ENCODE data around the gene KCNQ1. TPM values are rescaled to one million over a fixed set of nuclear protein-coding genes. Genes with fewer than 3 reads are reported as not detected.

KCNQ1 gene
- total RNA-seq, 1 experiment from 2014 or later: 10.7 TPM

DNA sequence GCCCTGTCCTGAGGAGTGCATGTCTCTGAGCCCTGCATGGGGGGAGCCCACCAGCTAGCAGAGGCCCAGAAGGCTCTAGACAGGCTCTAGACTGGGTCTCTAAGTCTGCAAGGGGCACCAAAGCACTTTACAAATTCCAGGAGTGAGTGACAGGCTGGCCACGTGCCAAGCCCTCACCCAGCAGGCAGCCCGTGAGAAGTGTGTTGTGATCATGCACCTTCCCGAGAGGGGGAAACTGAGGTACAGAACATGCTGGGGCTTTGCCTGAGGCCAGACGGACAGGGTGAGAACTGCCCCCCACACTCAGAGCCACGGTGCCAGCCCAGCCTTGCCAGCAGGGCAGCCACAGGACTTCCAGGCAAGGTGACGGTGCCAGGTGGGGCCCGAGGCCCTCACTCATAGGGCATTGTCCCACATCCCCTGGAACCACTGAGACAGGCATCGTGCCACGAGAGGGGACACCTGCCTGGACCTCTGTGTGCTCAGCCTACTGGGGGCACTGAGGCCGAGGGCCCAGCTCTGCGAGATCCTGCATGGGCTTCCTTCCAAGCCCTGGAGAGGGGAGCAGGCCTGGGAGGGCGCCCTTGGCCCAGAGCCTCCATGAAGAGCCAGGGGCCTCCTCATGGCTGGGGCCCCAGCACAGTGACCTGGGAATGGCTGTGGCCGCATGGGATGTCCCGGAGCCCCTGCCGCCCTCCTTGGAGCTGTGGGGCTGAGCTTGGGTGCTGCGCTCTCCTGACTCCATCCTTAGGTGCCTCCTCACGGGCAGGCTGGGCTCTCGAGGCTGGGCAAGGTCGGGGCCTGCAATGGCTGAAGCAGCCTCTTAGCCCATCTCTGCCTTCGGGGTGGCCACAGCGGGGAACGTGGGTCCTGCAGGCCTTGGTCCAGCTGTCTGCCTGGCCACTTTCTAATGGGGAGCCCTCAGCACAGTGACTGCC lies 133.5 kb downstream of the KCNQ1 start:
- Histone ChIP-seq H3K4me3 (replicated peaks in 1 of 2; ENCODE audit: low read depth in 1 of 2, low read length in 2 of 2) (no peak overlapping the region), H3K27ac (ENCODE audit: low read depth, low read length) (no peak overlapping the region), H3K4me1 (ENCODE audit: control insufficient read depth in 1 of 2, insufficient read depth in 2 of 2, low read length in 2 of 2) (0 out of 4 replicates have a peak, but pooled peaks cover 0 to 4% of the 10 kb centered on the region in 2 experiments), H3K9me2 (ENCODE audit: insufficient read depth) (no peaks in the 10 kb centered on the region), H3K27me3 (ENCODE audit: insufficient read depth, low read length) (no peaks in the 10 kb centered on the region), H3K9ac (ENCODE audit: low read length) (no peak overlapping the region), H3K9me3 (ENCODE audit: control insufficient read depth in 1 of 2, insufficient read depth in 1 of 2, low read depth in 1 of 2, low read length in 2 of 2) (no peaks in the 10 kb centered on the region), H2AFZ (ENCODE audit: low read depth, low read length, poor library complexity, severe bottlenecking) (no peak overlapping the region), H3K79me2 (ENCODE audit: insufficient read depth, low read length) (no peaks in the 10 kb centered on the region), H4K20me1 (ENCODE audit: insufficient read depth) (no peaks in the 10 kb centered on the region), H3K4me2 (ENCODE audit: low read length) (no peak overlapping the region), H3K36me3 (ENCODE audit: control insufficient read depth in 1 of 2, insufficient read depth in 2 of 2, low read length in 2 of 2) (no peaks in the 10 kb centered on the region)
- DNase-seq (ENCODE audit: low read depth, low spot score) (no peak), ATAC-seq (no peak)
- POLR2A ChIA-PET: no interaction called here
- intact Hi-C loops (cut with micrococcal nuclease): no loop called here
- CTCF ChIA-PET: no interaction called here
- TF ChIP-seq EZH2phosphoT487 (IDR thresholded peaks at IDR 0.05; ENCODE audit: borderline replicate concordance): no peak
- no peak for TF ChIP-seq CEBPB (IDR thresholded peaks at IDR 0.05; ENCODE audit: low read depth)
- TF ChIP-seq SRF (IDR thresholded peaks at IDR 0.05; ENCODE audit: low read depth): no peak
- TF ChIP-seq YY1 (IDR thresholded peaks at IDR 0.05; ENCODE audit: extremely low read depth, insufficient replicate concordance, low read depth, low read length): no peak
- no peak for TF ChIP-seq CTCF (IDR thresholded peaks at IDR 0.05 in 2 of 3, conservative IDR thresholded peaks at IDR 0.05 in 1 of 3; ENCODE audit: borderline replicate concordance in 1 of 3, insufficient read depth in 1 of 3, low read depth in 2 of 3, low read length in 2 of 3)
- TF ChIP-seq, protein P1, sequence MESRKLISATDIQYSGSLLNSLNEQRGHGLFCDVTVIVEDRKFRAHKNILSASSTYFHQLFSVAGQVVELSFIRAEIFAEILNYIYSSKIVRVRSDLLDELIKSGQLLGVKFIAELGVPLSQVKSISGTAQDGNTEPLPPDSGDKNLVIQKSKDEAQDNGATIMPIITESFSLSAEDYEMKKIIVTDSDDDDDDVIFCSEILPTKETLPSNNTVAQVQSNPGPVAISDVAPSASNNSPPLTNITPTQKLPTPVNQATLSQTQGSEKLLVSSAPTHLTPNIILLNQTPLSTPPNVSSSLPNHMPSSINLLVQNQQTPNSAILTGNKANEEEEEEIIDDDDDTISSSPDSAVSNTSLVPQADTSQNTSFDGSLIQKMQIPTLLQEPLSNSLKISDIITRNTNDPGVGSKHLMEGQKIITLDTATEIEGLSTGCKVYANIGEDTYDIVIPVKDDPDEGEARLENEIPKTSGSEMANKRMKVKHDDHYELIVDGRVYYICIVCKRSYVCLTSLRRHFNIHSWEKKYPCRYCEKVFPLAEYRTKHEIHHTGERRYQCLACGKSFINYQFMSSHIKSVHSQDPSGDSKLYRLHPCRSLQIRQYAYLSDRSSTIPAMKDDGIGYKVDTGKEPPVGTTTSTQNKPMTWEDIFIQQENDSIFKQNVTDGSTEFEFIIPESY (IDR thresholded peaks at IDR 0.05; ENCODE audit: extremely low read depth, insufficient replicate concordance, low read length): no peak
- no peak for TF ChIP-seq ELF1 (IDR thresholded peaks at IDR 0.05; ENCODE audit: borderline replicate concordance, low read depth)
- TF ChIP-seq, protein P2, sequence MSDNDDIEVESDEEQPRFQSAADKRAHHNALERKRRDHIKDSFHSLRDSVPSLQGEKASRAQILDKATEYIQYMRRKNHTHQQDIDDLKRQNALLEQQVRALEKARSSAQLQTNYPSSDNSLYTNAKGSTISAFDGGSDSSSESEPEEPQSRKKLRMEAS (IDR thresholded peaks at IDR 0.05): no peak
- no peak for TF ChIP-seq POLR2A (IDR thresholded peaks at IDR 0.05; ENCODE audit: borderline replicate concordance, extremely low read depth, insufficient read depth, insufficient read length)
- TF ChIP-seq FOSL1 (IDR thresholded peaks at IDR 0.05; ENCODE audit: low read depth): no peak
- TF ChIP-seq CBX3 (IDR thresholded peaks at IDR 0.05; ENCODE audit: low read depth): no peak
- no peak for TF ChIP-seq ZNF274 (IDR thresholded peaks at IDR 0.05; ENCODE audit: low read depth, low read length)
- no peak for TF ChIP-seq POLR2AphosphoS5 (IDR thresholded peaks at IDR 0.05; ENCODE audit: low read depth, low read length)
- no peak for TF ChIP-seq RAD21 (IDR thresholded peaks at IDR 0.05; ENCODE audit: low read depth)
- TF ChIP-seq ZFX (IDR thresholded peaks at IDR 0.05): no peak
- no peak for TF ChIP-seq ATF3 (IDR thresholded peaks at IDR 0.05)
- no peak for TF ChIP-seq SP1 (IDR thresholded peaks at IDR 0.05; ENCODE audit: low read depth)
- TF ChIP-seq EGR1 (IDR thresholded peaks at IDR 0.05; ENCODE audit: low read depth): no peak
- RAD21 ChIA-PET (ENCODE audit: low non-redundant PET in 1 of 2, low total read pairs in 2 of 2, uncharacterized antibody in 2 of 2, unreplicated experiment in 2 of 2): no interaction called here
- no TSS peak for BruUV-seq (replicated peaks)
